ENCODE results near the gene MCM3.

- TF ChIP-seq CTCF (IDR thresholded peaks at IDR 0.05; ENCODE audit: insufficient read depth, low read length), result no peak
- TF ChIP-seq REST (IDR thresholded peaks at IDR 0.05; ENCODE audit: insufficient replicate concordance, low read depth), result no peak
Measured at GRCh38 chr6:52297433-52297832, 12.9 kb upstream of the MCM3 start.

Measured in HL-60 (cell line).